Sigmoid colon (tissue), 7 donors: ENCODE results near the gene MMD2. TPM values are rescaled to one million over a fixed set of nuclear protein-coding genes. Genes with fewer than 3 reads are reported as not detected.

Experiments
- DNase-seq: peaks from one replicate; pipeline ENCODE4 v3.0.0-alpha.2; 2019
- H3K27ac ChIP-seq, 4 donors: fragments of 200-600 bp; sonication (generic); one replicate each; pipeline ENCODE4 v1.5.1; 2016 to 2019; ENCODE audit warnings: mild to moderate bottlenecking in 1 of 4
- H3K27me3 ChIP-seq, 3 donors: fragments of 200-600 bp; sonication (generic); one replicate each; pipeline ENCODE4 v1.5.1; 2019; ENCODE audit warnings: mild to moderate bottlenecking in 1 of 3
- H3K36me3 ChIP-seq, 4 donors: fragments of 200-600 bp; sonication (generic); one replicate each; pipeline ENCODE4 v1.5.1; 2016 to 2019
- H3K4me1 ChIP-seq, 4 donors: fragments of 200-600 bp; sonication (generic); one replicate each; pipeline ENCODE4 v1.5.1; 2017 to 2019
- H3K4me3 ChIP-seq, 4 donors: fragments of 200-600 bp; sonication (generic); one replicate each; pipeline ENCODE4 v1.5.1; 2017 to 2019; ENCODE audit warnings: mild to moderate bottlenecking in 2 of 4, moderate library complexity in 1 of 4
- H3K9me3 ChIP-seq, 4 donors: fragments of 200-600 bp in 3 of 4; sonication (generic) in 3 of 4; one replicate each; pipeline versions ENCODE4 v1.5.1 to v1.6.1; 2013 to 2019
- EP300 ChIP-seq, 4 donors: sonication (generic); formaldehyde crosslinking; IDR thresholded peaks; one replicate each; pipeline ENCODE4 v1.6.1; 2017; ENCODE audit warnings: antibody characterized with exemption in 4 of 4
- POLR2A ChIP-seq, 2 donors: fragments of 450-650 bp; IDR thresholded peaks; one replicate each; pipeline ENCODE4 v1.6.1; 2016; ENCODE audit warnings: antibody characterized with exemption in 2 of 2, mild to moderate bottlenecking in 2 of 2, moderate library complexity in 2 of 2
- POLR2AphosphoS5 ChIP-seq, 4 donors: sonication (generic); formaldehyde crosslinking; IDR thresholded peaks; one replicate each; pipeline ENCODE4 v1.6.1; 2017; ENCODE audit warnings: antibody characterized with exemption in 4 of 4
- WGBS, 2 donors: extraction: QIAGEN DNeasy Blood & Tissue Kit; methylation state at CpG; one replicate each; pipeline ENCODE4 v1.1.7; 2013; 5-methylcytosine and 5-hydroxymethylcytosine counted together
- intact Hi-C: fragments of 100-400 bp; cut with DNase I; formaldehyde crosslinking; loops from one replicate; pipeline ENCODE4 v1.15.1; 2023
- polyA plus RNA-seq, 3 donors: library from polyadenylated mRNA; stranded (reverse); fragments of 200-250 nt; gene quantifications; one replicate each; pipeline ENCODE4 v1.2.3, GENCODE V29; 2013
- total RNA-seq, 4 donors: library from RNA; depleted of rRNA; stranded (reverse); fragments of >200 nt; gene quantifications; one replicate each; pipeline ENCODE4 v1.1.0, GENCODE V29; 2016
- TF ChIP-seq, protein P1 (sequence below), 4 experiments: fragments of 450-650 bp in 3 of 4; fragments of 200-600 bp in 1 of 4; IDR thresholded peaks; one replicate each; pipeline ENCODE4 v1.5.1; 2016 to 2019; ENCODE audit warnings: antibody characterized with exemption in 4 of 4, mild to moderate bottlenecking in 3 of 4, moderate library complexity in 2 of 4
- donor health status: healthy with polysubstance abuse.
- donor health status: Bipolar disorder and iron deficiency.
- donor health status: healthy.

The MMD2 gene
- total and polyA plus RNA-seq, 7 donors, result 0.13 to 0.71 TPM; not detected in 5

- TF ChIP-seq, protein P1, sequence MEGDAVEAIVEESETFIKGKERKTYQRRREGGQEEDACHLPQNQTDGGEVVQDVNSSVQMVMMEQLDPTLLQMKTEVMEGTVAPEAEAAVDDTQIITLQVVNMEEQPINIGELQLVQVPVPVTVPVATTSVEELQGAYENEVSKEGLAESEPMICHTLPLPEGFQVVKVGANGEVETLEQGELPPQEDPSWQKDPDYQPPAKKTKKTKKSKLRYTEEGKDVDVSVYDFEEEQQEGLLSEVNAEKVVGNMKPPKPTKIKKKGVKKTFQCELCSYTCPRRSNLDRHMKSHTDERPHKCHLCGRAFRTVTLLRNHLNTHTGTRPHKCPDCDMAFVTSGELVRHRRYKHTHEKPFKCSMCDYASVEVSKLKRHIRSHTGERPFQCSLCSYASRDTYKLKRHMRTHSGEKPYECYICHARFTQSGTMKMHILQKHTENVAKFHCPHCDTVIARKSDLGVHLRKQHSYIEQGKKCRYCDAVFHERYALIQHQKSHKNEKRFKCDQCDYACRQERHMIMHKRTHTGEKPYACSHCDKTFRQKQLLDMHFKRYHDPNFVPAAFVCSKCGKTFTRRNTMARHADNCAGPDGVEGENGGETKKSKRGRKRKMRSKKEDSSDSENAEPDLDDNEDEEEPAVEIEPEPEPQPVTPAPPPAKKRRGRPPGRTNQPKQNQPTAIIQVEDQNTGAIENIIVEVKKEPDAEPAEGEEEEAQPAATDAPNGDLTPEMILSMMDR (IDR thresholded peaks at IDR 0.05), result no peak
- TF ChIP-seq POLR2AphosphoS5 (IDR thresholded peaks at IDR 0.05) (no peak), POLR2A (IDR thresholded peaks at IDR 0.05) (no peak), EP300 (IDR thresholded peaks at IDR 0.05) (no peak)
- WGBS, 2 donors, result 2 to 3% methylated on average over 20 to 21 of the region's 21 CpGs
- no peaks in the 10 kb centered on the region for H3K9me3 ChIP-seq
- H3K27me3 ChIP-seq, result peaks cover 27 to 58% (median 36%) of the 10 kb centered on the region in 3 donors
- intact Hi-C loops, result no loop called here
- no peak for DNase-seq
- H3K4me1 ChIP-seq, result peaks cover 0 to 13% (median 12%) of the 10 kb centered on the region in 4 donors
- H3K27ac ChIP-seq, result no peak overlapping the region
- H3K4me3 ChIP-seq, result peak overlapping the region in 3 of 4 donors; percentile 39 to 57 (median 47)
- no peaks in the 10 kb centered on the region for H3K36me3 ChIP-seq
Observed at GRCh38 chr7:4959306-4959705, 319 bp upstream of the MMD2 start.

GRCh38 chr7:4957847-4958476, 1.0 kb downstream of the MMD2 start:
- H3K27ac ChIP-seq, result no peak overlapping the region
- 27 to 28% methylated on average over 13 of the region's 13 CpGs for WGBS, 2 donors
- intact Hi-C loops, result no loop called here
- no peak for TF ChIP-seq EP300 (IDR thresholded peaks at IDR 0.05)
- TF ChIP-seq POLR2AphosphoS5 (IDR thresholded peaks at IDR 0.05), result no peak
- TF ChIP-seq, protein P1 (IDR thresholded peaks at IDR 0.05), result no peak
- no peak for TF ChIP-seq POLR2A (IDR thresholded peaks at IDR 0.05)
- no peak overlapping the region for H3K4me3 ChIP-seq
- peaks cover 0 to 13% (median 12%) of the 10 kb centered on the region in 4 donors for H3K4me1 ChIP-seq
- no peak for DNase-seq
- no peaks in the 10 kb centered on the region for H3K9me3 ChIP-seq
- H3K36me3 ChIP-seq, result no peaks in the 10 kb centered on the region
- H3K27me3 ChIP-seq, result peaks cover 27 to 71% (median 40%) of the 10 kb centered on the region in 3 donors

DNA sequence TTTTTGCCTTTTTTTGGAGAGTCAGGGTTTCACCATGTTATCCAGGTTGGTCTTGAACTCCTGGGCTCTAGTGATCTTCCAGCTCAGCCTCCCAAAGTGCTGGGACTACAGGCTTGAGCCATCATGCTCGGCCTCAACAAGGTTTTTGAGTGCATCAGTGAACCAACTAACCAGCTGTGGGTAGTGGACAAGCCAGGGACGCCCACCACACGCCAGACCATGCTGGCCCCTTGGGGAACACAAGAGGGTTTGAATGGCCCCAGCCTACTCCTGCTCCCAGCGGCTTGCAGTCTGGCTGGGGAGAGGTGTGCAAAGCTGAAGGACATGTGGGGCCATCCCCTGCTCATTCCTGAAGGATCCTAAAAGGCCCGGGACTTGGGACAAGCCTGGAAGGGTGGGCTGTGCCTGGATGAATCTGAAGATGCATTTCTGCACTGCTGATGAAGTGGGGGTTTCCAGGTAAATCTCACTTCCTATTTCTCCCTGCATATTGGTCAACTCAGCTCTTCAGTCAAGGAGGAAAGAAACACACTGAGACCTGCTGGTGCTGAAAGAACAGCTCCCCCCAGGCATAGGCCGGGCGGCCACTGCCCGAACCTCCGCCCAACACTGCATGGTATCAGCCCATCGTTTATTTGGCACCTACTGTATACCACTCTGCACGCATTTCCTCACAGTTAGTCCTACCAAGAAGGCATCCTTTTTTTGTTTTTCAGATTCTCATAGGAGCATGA, 6.9 kb downstream of the MMD2 start:
- no peak for DNase-seq
- Histone ChIP-seq H3K36me3 (no peaks in the 10 kb centered on the region), H3K9me3 (peaks cover 0 to 4% (median 0%) of the 10 kb centered on the region in 4 donors), H3K4me3 (no peak overlapping the region), H3K4me1 (no peaks in the 10 kb centered on the region), H3K27me3 (peaks cover 0 to 46% (median 13%) of the 10 kb centered on the region in 3 donors), H3K27ac (no peak overlapping the region)
- no peak for TF ChIP-seq POLR2A (IDR thresholded peaks at IDR 0.05)
- TF ChIP-seq POLR2AphosphoS5 (IDR thresholded peaks at IDR 0.05), result no peak
- no peak for TF ChIP-seq EP300 (IDR thresholded peaks at IDR 0.05)
- TF ChIP-seq, protein P1 (IDR thresholded peaks at IDR 0.05), result no peak
- WGBS, 2 donors, result 44 to 47% methylated on average over 11 of the region's 11 CpGs
- intact Hi-C loops, result no loop called here

DNA sequence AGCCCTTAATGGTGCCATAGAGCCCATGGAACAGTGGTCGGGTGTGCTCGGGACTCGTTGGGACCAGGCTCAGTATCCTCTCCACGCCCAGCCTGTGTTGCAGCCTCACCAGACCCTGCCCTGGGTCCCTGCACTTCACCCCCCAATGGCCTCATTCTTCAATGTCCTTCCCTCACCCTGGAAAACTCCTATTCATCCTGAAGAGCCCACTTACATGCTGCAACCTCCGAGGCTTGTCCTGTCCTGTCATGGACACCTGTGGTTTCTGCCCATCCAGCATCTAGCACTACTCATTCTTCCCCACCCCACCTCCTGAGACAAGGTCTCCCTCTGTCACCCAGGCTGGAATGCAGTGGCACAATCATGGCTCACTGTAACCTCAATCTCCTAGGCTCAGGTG, 7.7 kb downstream of the MMD2 start:
- no peak overlapping the region for H3K27ac ChIP-seq
- H3K27me3 ChIP-seq, result peaks cover 0 to 38% (median 10%) of the 10 kb centered on the region in 3 donors
- no peak for DNase-seq
- no peaks in the 10 kb centered on the region for H3K36me3 ChIP-seq
- no peak overlapping the region for H3K4me3 ChIP-seq
- intact Hi-C loops, result no loop called here
- no peaks in the 10 kb centered on the region for H3K4me1 ChIP-seq
- WGBS, 2 donors, result 67 to 71% methylated on average over 5 of the region's 5 CpGs
- TF ChIP-seq POLR2A (IDR thresholded peaks at IDR 0.05) (no peak), POLR2AphosphoS5 (IDR thresholded peaks at IDR 0.05) (no peak), EP300 (IDR thresholded peaks at IDR 0.05) (no peak)
- TF ChIP-seq, protein P1 (IDR thresholded peaks at IDR 0.05), result no peak
- peaks cover 0 to 4% (median 0%) of the 10 kb centered on the region in 4 donors for H3K9me3 ChIP-seq
